Activated CD4-positive, alpha-beta T cell treated with anti-CD3 and anti-CD28 coated beads, Interleukin-2, amount 50 U/mL, for 24 hours (primary cell): ENCODE measurements around the gene MAP4K3.
"Not testable (repeated sequence)": the region's sequence is repeated elsewhere in the genome, so short reads cannot be mapped to it uniquely, and the experiment has no call there.

Experiments used
- DNase-seq, 2 donors: peaks; one replicate each; pipeline ENCODE4 v3.0.0-alpha.2; 2020; ENCODE audit warnings: low read depth in 1 of 2, low spot score in 1 of 2

MAP4K3 gene

GRCh38 chr2:39409697-39410389 is 27.2 kb downstream of the MAP4K3 start:
- no peak for DNase-seq

- DNase-seq, result no peak
Measured at GRCh38 chr2:39408351-39409136, 28.5 kb downstream of the MAP4K3 start.

GRCh38 chr2:39407516-39408296 is 29.4 kb downstream of the MAP4K3 start:
- DNase-seq, result no peak

- no peak for DNase-seq
Measured at GRCh38 chr2:39405364-39405763, 31.7 kb downstream of the MAP4K3 start.

GRCh38 chr2:39403311-39403710 is 33.8 kb downstream of the MAP4K3 start:
- no peak for DNase-seq

GRCh38 chr2:39401319-39401718 is 35.8 kb downstream of the MAP4K3 start:
- DNase-seq, result no peak

- DNase-seq, result no peak
Measured at GRCh38 chr2:39399570-39399969, 37.5 kb downstream of the MAP4K3 start.

- DNase-seq, result no peak
Measured at GRCh38 chr2:39395313-39395712, 41.8 kb downstream of the MAP4K3 start.

GRCh38 chr2:39394516-39394961 is 42.5 kb downstream of the MAP4K3 start:
- no peak for DNase-seq

GRCh38 chr2:39392672-39393071 is 44.4 kb downstream of the MAP4K3 start:
- no peak for DNase-seq

GRCh38 chr2:39390216-39390615 is 46.9 kb downstream of the MAP4K3 start:
- no peak for DNase-seq

- DNase-seq, result no peak
Measured at GRCh38 chr2:39386064-39386463, 51.0 kb downstream of the MAP4K3 start.

- no peak for DNase-seq
Measured at GRCh38 chr2:39385172-39385571, 51.9 kb downstream of the MAP4K3 start.

- not testable (repeated sequence) for DNase-seq
Measured at GRCh38 chr2:39384071-39384470, 53.0 kb downstream of the MAP4K3 start.

GRCh38 chr2:39383146-39383545 is 53.9 kb downstream of the MAP4K3 start:
- DNase-seq, result no peak

- DNase-seq, result no peak
Measured at GRCh38 chr2:39381653-39382052, 55.4 kb downstream of the MAP4K3 start.

- DNase-seq, result no peak
Measured at GRCh38 chr2:39380525-39381150, 56.4 kb downstream of the MAP4K3 start.

- DNase-seq, result peak in 1 of 2 donors; percentile 7
Measured at GRCh38 chr2:39379643-39380524, 57.2 kb downstream of the MAP4K3 start.

GRCh38 chr2:39378968-39379367 is 58.1 kb downstream of the MAP4K3 start:
- no peak for DNase-seq

GRCh38 chr2:39377226-39377939 is 59.7 kb downstream of the MAP4K3 start:
- peak in 1 of 2 donors; percentile 11 for DNase-seq
